A172 (cell line): ENCODE results near the gene OGFOD2. TPM values are rescaled to one million over a fixed set of nuclear protein-coding genes. Genes with fewer than 3 reads are reported as not detected.
"Not testable (repeated sequence)": the region's sequence is repeated elsewhere in the genome, so short reads cannot be mapped to it uniquely, and the experiment has no call there.

ENCODE experiments used
- DNase-seq: peaks from one replicate; pipeline ENCODE4 v3.0.0-alpha.2; 2015; ENCODE audit warnings: low spot score
- total RNA-seq: library from RNA; depleted of rRNA; stranded (reverse); fragments of >200 nt; shearing (Covaris generic); gene quantifications from 2 replicates; pipeline ENCODE4 v1.2.3, GENCODE V29; 2014

OGFOD2 gene
- total RNA-seq, 1 experiment from 2014 or later, result 20.9 TPM

DNA sequence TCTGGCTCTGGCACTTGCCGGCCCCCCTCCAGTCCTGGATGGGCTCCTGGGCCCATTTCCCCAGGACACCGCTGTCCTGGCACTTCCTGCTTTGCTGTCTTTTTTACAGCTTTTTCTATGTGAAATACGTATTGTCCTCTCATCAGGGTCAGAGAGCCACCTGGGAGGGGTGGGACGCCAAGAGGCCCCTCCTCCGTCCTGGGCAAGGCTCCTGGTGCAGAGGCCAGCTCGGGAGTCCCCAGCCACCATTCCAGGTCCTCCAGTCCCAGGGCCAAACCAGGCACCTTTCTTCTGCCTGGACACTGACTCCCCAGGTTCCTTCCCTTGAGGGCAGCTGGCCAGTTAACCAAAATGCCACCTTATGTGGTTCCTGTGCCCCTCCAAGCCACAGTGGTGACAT, 28.2 kb downstream of the OGFOD2 start:
- DNase-seq, result no peak

DNA sequence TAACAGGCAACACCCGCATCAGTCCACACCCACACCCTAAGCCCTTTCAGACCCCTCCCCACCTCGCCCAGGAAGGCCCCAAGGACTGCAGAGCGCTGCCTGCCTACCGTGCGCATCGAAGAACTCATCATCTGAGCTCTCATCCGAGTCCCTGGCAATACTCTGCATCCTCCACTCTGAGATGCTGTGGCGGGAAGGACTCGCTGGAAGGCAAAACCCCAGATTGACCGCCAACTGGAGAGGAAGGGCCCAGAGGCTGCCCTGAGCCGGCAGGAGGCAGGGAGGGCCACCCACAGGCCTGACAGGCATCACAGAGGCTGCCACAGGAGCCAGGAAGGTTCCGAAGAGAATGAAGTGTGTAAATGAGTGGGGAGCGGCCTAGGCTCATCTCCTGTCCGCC, 29.2 kb downstream of the OGFOD2 start:
- no peak for DNase-seq

DNA sequence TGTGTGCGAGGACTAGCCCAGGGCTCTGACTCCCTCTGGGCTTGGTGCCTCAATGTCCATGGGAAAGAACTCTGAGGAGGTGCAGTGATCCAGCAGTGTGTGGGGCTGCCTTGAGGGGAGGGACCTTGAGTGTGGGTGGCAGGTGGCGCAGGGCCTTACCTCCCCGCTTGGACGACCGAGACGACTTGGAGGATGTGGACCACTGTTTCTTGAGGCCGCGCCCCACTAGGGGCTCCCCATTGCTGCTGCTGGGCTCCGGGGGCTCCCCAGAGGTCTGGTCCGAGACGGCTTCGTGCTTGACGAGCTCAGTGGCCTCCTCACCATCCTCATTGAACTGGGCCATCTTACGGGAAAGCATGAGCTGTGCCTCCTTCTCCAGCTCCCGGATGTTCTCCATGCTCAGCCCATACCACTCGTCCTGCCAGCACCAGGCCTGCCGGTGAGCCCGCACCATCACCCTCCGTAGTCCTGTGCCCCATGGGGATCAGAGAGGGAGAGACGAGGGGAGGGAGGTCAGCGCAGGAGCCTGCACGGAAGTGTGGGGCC, 30.1 kb downstream of the OGFOD2 start:
- DNase-seq, result no peak

DNA sequence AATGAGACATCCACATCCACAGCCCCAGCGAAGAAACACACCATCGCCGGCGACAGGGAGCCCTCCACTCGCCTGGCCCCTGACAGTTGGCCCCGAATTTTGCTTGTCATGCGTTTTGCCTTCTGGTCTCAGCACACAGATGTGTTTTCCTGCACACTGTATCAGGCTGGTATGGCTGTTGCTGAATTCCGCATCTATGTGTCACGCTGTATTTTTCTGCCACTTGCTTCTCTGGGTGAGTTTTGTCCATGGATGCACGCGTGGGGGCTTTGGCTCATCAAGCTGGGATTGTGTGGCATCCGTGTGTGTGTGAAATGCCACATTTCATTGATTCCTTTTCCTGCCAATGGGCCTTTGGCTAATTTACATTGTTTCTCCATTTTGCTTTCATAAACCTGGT, 31.9 kb downstream of the OGFOD2 start:
- no peak for DNase-seq

DNA sequence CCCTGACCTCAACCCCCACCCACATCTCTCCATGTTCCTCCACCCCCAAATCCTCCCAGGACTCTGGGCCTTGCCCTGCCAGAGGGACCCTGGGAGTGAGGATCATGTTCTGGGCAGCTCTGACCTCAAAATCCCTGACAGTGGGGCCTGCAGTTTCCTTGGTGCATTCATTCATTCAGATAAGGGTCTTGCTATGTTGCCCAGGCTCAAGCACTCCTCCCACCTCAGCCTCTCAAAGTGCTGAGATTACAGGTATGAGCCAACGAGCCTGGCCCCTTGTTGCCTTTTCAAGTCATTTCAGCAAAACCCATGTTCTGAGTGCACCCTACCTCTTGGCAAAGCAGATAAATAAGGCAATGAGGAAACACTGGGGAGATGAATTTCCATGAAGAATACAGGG, 35.1 kb downstream of the OGFOD2 start:
- DNase-seq, result no peak

DNA sequence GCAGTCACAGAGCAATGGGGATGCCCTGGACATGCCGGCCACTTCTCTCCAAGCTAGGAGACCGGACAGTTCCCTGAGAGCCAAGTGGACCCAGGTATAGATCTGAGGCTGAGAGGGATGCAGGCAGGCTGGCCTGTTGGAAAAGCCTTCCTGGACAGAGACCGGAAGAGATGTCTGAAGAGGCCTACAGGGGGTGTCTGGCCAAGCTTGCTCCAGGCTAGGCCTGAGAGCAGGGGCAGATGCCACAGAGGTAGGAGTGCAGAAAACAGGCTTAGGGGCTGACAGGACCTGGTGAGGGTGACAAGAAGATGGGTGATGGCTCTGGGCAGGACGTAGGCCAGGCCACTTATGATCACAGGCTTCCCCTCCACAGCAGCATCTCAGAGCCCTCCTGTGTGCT, 35.6 kb downstream of the OGFOD2 start:
- DNase-seq, result no peak

DNA sequence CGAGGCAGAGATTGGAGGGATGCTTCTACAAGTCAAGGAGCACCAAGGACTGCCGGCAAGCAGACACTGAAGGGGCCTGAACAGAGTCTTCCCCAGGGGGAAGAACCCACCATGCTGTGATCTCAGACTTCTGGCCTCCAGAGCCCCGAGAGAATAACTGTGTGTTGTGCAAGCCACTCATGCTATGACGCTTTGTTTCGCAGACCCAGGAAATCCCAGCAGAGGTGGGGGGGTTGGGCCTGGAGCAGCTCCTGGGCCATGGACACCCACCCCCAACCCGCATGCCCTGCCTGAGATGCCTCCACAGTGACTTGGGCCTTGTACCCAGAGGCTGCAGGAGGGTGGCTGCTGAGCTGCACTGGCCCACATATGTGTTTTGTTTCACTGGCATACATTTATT, 36.7 kb downstream of the OGFOD2 start:
- DNase-seq, result no peak

DNA sequence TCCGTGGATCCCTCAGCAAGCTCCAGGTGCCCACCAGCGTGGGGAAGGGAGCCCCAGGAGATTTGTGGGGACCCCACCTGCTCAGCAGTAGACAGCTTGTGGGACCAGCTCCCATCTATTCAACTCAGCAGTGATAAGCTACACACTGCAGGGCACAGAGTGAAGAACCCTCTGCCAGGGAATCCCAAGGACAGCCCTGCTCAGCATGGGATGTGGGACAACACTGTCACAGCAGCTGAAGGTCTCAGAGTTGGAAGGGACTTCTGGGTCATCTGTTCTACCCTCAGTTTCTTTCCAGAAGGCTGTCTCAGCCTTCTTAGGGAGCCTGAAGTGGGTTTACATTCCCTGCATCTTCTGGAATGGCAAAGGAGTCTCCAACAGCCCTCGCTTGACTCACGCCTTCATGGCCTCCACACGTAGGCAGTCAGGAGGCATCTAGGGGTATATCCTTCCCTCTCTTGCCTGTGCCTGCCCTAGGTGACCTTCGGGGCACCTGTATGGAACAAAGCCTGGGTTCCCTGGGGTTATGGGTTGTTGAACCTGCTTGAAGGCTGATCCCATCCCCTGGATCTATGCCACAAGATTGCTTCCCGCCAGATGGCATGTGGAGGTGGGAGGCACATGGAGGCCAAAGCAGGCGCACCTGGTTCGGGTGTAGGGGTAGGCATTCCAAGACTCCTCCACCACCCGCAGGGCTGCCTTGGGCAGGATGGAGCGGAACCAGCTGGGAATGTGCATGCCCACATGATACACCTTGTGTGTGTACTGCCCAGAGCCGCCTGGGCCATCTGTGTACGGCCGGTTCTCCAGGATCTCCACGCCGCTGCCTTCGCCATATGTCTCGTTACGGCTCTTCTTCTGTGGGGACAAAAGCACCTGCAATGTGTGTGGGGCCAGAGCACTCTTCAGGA, 38.4 kb downstream of the OGFOD2 start:
- no peak for DNase-seq

DNA sequence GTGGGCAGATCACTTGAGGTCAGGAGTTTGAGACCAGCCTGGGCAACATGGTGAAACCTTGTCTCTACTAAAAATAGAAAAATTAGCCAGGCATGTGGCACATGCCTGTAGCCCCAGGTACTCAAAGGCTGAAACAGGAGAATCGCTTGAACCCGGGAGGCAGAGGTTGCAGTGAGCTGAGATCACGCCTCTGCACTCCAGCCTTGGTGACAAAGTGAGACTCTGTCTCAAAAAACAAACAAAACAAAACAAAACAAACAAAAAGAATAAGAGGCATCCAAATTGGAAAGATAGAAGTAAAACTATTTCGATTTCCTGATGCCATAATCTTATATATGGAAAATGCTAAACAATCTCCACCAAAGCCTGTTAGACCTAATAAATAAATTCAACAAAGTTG, 39.4 kb downstream of the OGFOD2 start:
- not testable (repeated sequence) for DNase-seq

DNA sequence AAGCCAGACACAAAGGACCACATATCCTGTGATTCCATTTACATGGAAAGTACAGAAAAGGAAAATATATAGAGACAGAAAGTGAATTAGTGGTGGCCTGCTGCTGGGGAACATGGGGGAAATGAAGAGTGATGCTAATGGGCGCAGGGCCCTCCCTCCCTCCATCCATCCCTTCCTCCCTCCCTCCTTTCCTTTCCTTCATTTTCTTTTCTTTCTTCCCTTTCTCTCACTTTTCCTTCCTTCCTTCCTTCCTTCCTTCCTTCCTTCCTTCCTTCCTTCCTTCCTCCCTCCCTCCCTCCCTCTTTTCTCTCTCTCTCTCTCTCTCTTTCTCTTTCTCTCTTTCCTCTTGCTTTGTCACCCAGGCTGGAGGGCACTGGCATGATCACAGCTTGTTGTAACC, 42.7 kb downstream of the OGFOD2 start:
- no peak for DNase-seq

DNA sequence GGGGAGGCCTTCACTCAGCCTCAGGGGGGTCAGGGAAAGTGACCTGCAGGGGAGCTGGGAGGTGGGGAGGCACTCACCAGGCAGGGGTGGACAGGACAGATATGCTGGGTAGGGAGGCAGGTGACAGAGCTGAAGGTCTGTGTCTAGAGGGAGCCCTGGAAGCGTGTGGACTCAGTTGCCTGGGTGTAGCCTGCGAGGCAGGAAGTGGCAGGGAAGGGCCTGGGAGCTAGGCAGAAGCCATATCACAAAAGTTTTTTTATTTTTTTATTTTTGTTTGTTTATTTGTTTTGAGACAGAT, 44.7 kb downstream of the OGFOD2 start:
- DNase-seq, result no peak

DNA sequence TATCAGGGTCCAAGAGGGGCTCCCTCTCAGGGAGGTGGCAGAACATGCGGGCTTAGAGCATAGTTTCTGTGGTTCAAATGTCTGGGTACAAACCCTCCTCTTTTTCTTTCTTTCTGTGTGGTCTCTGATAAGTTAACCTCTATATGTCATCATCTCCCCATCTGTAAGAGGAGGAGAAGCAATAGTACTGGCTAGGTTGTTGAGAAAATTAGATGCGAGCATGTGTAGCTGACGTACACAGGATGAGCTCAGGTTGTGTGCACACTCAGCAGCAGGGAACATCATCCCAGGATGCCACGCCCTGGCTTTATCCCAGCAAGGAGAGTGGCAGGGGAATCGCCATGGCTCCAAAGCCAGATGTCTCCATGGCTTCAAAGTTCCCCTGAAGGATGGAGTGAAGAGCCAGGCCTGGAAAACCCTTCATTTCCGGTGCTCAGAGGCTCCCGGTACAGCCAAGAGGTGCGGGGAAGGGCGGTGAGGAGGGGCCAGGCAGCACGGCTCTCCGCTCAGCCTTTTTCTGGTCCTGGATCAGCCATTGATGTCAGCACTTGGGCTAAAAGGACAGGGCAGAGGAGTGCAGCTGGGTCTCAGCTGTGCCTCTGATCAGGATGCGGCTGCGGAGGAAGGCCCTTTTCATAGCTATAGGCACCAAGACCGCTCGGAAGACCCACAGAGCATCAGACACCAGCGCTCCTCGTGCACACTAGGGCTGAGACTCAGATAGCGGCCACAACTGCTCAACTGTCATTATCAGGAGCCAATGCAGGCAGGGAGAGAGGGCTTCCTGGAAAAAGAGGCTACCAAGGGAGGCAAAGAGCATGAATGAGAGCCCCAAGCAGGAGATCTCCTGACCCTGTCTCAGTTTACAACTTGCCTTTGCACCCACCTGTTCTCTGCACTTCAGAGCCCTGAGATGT, 46.9 kb downstream of the OGFOD2 start:
- DNase-seq, result no peak

DNA sequence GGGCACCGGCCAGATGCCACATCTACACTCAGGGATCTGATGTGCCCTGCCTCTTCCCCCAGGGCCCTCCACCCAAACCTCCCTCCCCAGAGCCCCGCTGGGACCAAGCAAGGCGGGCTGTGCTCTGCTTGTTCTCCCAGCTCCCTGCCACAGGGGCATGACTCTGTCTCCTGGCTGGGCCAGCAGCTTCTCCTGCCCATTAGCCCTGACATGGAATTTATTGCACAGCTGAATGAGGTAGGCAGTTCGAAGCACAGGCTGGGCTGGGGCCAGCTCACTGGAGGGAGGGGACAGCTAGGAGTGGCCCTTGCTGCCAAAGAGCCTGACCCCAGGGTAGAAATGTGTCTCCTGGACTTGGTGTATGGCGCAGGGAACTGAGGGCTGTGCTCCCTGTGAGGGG, 47.8 kb downstream of the OGFOD2 start:
- DNase-seq, result no peak

DNA sequence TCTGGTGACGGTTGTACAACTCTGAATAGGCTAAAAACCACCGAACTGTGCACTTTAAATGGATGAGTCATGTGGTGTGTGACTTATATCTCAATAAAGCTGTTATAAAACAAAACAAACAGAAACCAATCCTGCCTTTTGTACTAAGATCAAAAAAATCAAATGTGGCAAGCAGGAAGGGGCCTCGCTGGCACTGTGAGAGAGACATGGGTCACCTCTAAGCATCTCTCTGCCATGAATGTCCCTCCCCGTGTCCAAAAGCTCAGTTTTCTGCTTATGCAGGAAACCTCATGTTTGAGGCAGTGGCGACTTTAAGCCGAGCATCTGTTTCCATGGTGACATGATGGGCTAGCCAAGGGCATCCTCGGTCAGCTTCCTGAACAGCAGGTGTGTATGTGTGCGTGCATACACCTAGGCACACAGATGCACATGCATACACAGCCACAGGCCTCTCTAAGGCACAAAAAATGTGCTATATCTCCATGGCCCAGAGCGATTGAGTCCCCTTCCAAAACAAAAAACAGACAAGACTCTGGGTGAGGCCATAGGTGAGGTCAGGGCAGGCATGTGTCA, 49.9 kb downstream of the OGFOD2 start:
- peak; percentile 24 for DNase-seq

DNA sequence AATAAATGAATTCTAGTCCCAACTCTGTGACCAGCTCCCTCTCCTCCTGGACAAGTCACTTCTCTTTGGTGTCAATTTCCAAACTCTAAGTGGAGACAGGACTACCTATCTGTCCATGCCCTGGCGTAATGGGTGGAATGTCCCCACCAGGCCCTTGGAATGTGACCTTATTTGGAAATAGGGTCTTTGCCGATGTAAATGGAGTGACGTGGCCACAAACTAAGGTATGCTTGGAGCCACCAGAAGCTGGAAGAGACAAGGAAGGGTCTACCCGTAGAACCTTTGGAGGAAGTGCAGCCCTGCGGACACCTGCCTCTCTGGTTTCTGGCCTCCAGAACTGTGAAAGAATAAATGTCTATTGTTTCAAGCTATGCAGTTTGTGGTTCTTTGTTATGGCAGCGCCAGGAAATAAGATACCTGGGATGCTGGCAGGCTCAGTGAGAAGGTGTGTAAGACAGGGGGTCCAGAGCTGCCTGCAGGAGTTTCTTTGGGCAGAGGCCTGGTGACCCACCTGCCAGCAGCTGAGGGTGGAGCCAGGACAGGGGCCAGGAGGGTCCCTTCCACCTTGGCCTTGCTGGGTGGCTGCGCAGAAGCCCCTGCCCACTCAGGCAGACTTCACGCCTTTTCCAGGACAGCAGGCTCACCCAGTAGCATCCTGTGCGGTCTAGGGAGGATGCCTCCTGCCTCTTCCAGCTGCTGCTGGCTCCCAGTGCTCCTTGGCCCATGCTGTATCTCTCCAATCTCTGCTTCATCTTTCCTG, 51.2 kb downstream of the OGFOD2 start:
- DNase-seq, result no peak

DNA sequence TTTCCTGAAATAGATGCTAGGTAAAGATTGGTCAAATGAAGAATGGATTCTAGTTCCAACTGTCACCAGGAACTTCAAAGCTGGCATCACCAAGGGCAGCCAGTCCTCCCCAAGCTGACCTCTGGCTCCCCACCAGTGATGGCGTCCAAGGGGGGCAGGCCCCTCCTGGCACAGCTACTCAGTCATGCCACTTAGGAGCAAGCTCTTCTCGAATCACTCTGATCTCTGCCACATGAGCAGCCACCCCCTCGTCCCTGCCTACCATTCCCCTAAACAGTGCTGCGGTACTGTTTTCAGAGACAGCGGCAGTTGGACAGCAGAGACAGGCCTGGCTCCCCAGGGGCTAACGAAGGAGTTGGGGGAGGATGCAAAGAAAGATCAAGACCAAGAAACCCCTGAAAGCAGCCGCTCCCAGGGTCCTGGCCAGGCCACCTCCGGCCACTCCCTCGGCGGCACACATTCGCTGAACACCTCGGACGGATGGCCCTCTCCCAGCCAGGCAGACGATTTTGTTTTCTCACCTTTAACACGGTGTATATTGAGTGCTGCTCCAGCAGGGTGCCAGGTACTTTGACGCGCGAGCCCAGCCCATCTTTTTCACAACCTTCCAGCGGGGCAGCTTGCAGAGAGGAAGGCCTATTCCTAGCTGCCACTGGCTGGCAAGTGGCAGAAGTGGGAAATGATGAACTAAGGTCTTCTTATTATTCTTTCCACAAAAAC, 52.8 kb downstream of the OGFOD2 start:
- DNase-seq, result no peak

DNA sequence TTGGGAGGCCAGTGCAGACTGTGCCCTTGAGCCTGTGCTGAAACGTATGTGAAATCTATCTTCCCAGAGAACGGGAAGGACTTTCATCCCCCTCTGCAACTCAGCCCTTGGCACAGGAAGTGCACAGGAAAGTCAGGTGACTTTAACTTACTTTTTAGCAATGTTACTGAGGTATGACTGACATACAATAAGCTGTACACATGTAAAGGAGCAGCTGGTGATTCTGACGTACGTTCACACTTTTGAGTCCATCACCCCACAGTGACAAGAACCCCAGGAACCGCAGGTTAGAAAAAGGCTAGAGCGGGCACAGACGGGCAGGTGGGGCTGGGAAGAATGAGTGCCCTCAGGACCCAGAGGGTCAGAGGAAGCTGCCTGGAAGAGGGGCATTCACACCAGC, 53.4 kb downstream of the OGFOD2 start:
- no peak for DNase-seq

DNA sequence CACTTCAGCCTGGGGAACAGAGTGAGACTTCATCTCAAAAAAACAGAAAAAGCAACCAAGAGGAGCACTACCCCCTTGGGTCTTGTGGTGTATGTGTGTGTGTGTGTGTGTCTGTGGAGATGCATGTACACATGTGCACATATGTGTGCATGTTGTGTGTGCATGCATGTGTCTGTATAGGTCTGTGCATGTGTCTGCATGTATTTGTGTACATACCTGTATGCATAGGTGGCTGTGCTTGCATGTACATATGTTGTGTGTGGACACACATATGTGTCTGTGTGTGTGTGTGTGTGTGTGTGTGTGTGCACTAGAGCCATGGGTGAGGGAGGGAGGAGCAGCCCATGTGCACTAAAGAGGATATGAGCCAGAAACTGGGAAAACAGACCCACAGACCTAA, 54.5 kb downstream of the OGFOD2 start:
- DNase-seq, result no peak
